H1 (cell line): Measurements from ENCODE around the gene THYN1. TPM values are rescaled to one million over a fixed set of nuclear protein-coding genes. Genes with fewer than 3 reads are reported as not detected.

Experiments used
- CTCF ChIA-PET: fragments of 300-600 bp; sonication (Branson Sonifier 250); formaldehyde crosslinking; loops from one replicate; lab custom pipeline; 2021; ENCODE audit not compliant: partially characterized antibody; lab: Charles Lee
- POLR2A ChIA-PET: fragments of 300-600 bp; sonication (Branson Sonifier 250); formaldehyde crosslinking; loops from one replicate; lab custom pipeline; 2021; ENCODE audit warnings: inconsistent platforms; ENCODE audit not compliant: partially characterized antibody; lab: Charles Lee
- DNase-seq, 2 experiments: peaks; one replicate each; pipeline versions ENCODE4 v3.0.0 to v3.0.0-alpha.2; 2010 to 2022; ENCODE audit warnings: low spot score in 2 of 2, low read depth in 1 of 2, mixed read lengths in 1 of 2
- FAIRE-seq: peaks from 2 replicates; lab custom pipeline; 2011; peaks lifted over from hg19 to GRCh38; lab: Jason Lieb, UNC
- H2AFZ ChIP-seq: 2 replicates; pipeline ENCODE4 v1.8.1; 2012; ENCODE audit warnings: low read length, inconsistent platforms
- H2AK5ac ChIP-seq: 2 replicates; pipeline ENCODE4 v1.6.1; 2013; ENCODE audit warnings: low read depth, low read length
- H2BK120ac ChIP-seq: replicated peaks from 2 replicates; pipeline ENCODE3; 2013; ENCODE audit warnings: low read depth, low read length, inconsistent platforms
- H2BK12ac ChIP-seq: 2 replicates; pipeline ENCODE4 v1.6.1; 2013; ENCODE audit warnings: low read depth, low read length
- H2BK15ac ChIP-seq: 2 replicates; pipeline ENCODE4 v1.6.1; 2013; ENCODE audit warnings: low read length
- H2BK20ac ChIP-seq: 2 replicates; pipeline ENCODE4 v1.6.1; 2013; ENCODE audit warnings: low read length
- H2BK5ac ChIP-seq: 2 replicates; pipeline ENCODE4 v1.6.1; 2013; ENCODE audit warnings: low read depth, low read length
- H3K14ac ChIP-seq: 2 replicates; pipeline ENCODE4 v1.6.1; 2013; ENCODE audit warnings: inconsistent platforms; ENCODE audit not compliant: insufficient read length
- H3K18ac ChIP-seq: 2 replicates; pipeline ENCODE4 v1.6.1; 2013; ENCODE audit warnings: low read length; ENCODE audit errors: extremely low read depth
- H3K23ac ChIP-seq: 2 replicates; pipeline ENCODE4 v1.6.1; 2013; ENCODE audit warnings: inconsistent platforms; ENCODE audit not compliant: insufficient read length
- H3K23me2 ChIP-seq: 2 replicates; pipeline ENCODE4 v1.6.1; 2013; ENCODE audit warnings: low read depth, low read length
- H3K27ac ChIP-seq: 2 replicates; pipeline ENCODE4 v1.6.1; 2011; ENCODE audit warnings: low read depth, low read length, inconsistent platforms
- H3K27me3 ChIP-seq, 4 experiments: replicated peaks in 1 of 4; 1 replicate in 1 of 4; 2 replicates in 3 of 4; pipeline versions ENCODE4 v1.6.1 to v1.8.1; 2011 to 2013; ENCODE audit warnings: low read length in 3 of 4, mild to moderate bottlenecking in 3 of 4, inconsistent platforms in 2 of 4, mixed read lengths in 2 of 4, moderate library complexity in 1 of 4; ENCODE audit not compliant: control insufficient read depth in 3 of 4, insufficient read depth in 3 of 4; ENCODE audit errors: extremely low read depth in 1 of 4
- H3K36me3 ChIP-seq, 4 experiments: 2 replicates each; pipeline versions ENCODE4 v1.6.1 to v1.8.1; 2011 to 2013; ENCODE audit warnings: mild to moderate bottlenecking in 4 of 4, low read length in 3 of 4, moderate library complexity in 2 of 4, control low read depth in 1 of 4, inconsistent platforms in 1 of 4; ENCODE audit not compliant: insufficient read depth in 4 of 4, control insufficient read depth in 2 of 4
- H3K4ac ChIP-seq: replicated peaks from 2 replicates; pipeline ENCODE3; 2013; ENCODE audit warnings: low read length, low read depth, mixed read lengths, inconsistent platforms; ENCODE audit not compliant: insufficient read length
- H3K4me1 ChIP-seq, 4 experiments: replicated peaks in 1 of 4; 1 replicate in 1 of 4; 2 replicates in 3 of 4; pipeline versions ENCODE4 v1.6.1 to v1.8.1; 2011 to 2013; ENCODE audit warnings: low read length in 3 of 4, inconsistent platforms in 2 of 4, mixed read lengths in 1 of 4; ENCODE audit not compliant: insufficient read depth in 4 of 4, control insufficient read depth in 3 of 4
- H3K4me2 ChIP-seq, 2 experiments: 2 replicates each; pipeline versions ENCODE4 v1.6.1 to v1.8.1; 2011 to 2013; ENCODE audit warnings: low read depth in 2 of 2, low read length in 2 of 2, control low read depth in 1 of 2, inconsistent platforms in 1 of 2, mild to moderate bottlenecking in 1 of 2; ENCODE audit not compliant: insufficient read depth in 1 of 2
- H3K4me3 ChIP-seq, 4 experiments: fragments of 200-600, 300-600 bp in 1 of 4; sonication (generic), shearing (Covaris generic), sonication (Bioruptor Twin) in 1 of 4; 2 replicates each; pipeline versions ENCODE4 v1.5.1 to v1.8.1; 2011 to 2016; ENCODE audit warnings: low read length in 4 of 4, low read depth in 3 of 4, control low read depth in 2 of 4, inconsistent platforms in 2 of 4, mild to moderate bottlenecking in 2 of 4, mixed read lengths in 1 of 4, moderate library complexity in 1 of 4; ENCODE audit not compliant: insufficient read depth in 2 of 4; ENCODE audit errors: extremely low read depth in 1 of 4
- H3K56ac ChIP-seq: replicated peaks from 2 replicates; pipeline ENCODE3; 2013; ENCODE audit warnings: low read depth, mild to moderate bottlenecking, mixed read lengths, low read length, inconsistent platforms; ENCODE audit not compliant: insufficient read length
- H3K79me1 ChIP-seq: 2 replicates; pipeline ENCODE4 v1.6.1; 2013; ENCODE audit warnings: low read depth, low read length, control low read depth
- H3K79me2 ChIP-seq, 2 experiments: 2 replicates each; pipeline versions ENCODE4 v1.6.1 to v1.8.1; 2012 to 2013; ENCODE audit warnings: low read length in 2 of 2, mild to moderate bottlenecking in 2 of 2, inconsistent platforms in 1 of 2; ENCODE audit not compliant: insufficient read depth in 2 of 2, control insufficient read depth in 1 of 2
- H3K9ac ChIP-seq, 4 experiments: replicated peaks in 1 of 4; 1 replicate in 1 of 4; 2 replicates in 3 of 4; pipeline versions ENCODE4 v1.6.1 to v1.8.1; 2011 to 2013; ENCODE audit warnings: low read depth in 3 of 4, low read length in 3 of 4, control low read depth in 2 of 4, mild to moderate bottlenecking in 2 of 4, moderate library complexity in 2 of 4, inconsistent platforms in 1 of 4; ENCODE audit errors: extremely low read depth in 1 of 4
- H3K9me3 ChIP-seq, 2 experiments: 2 replicates each; pipeline versions ENCODE4 v1.6.1 to v1.8.1; 2012 to 2013; ENCODE audit warnings: mild to moderate bottlenecking in 2 of 2, moderate library complexity in 2 of 2, control low read depth in 1 of 2, inconsistent platforms in 1 of 2, low read depth in 1 of 2, low read length in 1 of 2, mixed read lengths in 1 of 2; ENCODE audit not compliant: insufficient read depth in 2 of 2
- H4K20me1 ChIP-seq, 2 experiments: replicated peaks in 1 of 2; 2 replicates each; pipeline versions ENCODE3 to v1.8.1; 2011 to 2013; ENCODE audit warnings: inconsistent platforms in 2 of 2, low read length in 2 of 2, mild to moderate bottlenecking in 1 of 2; ENCODE audit not compliant: insufficient read depth in 2 of 2, control insufficient read depth in 1 of 2
- H4K5ac ChIP-seq: 2 replicates; pipeline ENCODE4 v1.6.1; 2013; ENCODE audit warnings: low read length, low read depth, mixed read lengths, inconsistent platforms; ENCODE audit not compliant: insufficient read length
- H4K8ac ChIP-seq: 2 replicates; pipeline ENCODE4 v1.8.0; 2013; ENCODE audit warnings: mild to moderate bottlenecking, moderate library complexity, low read length, inconsistent platforms; ENCODE audit not compliant: insufficient read depth; ENCODE audit errors: extremely low read depth
- H4K91ac ChIP-seq: replicated peaks from 2 replicates; pipeline ENCODE3; 2013; ENCODE audit warnings: low read length, mixed read lengths, inconsistent platforms; ENCODE audit not compliant: insufficient read length
- BCL11A ChIP-seq, 2 experiments: IDR thresholded peaks; one replicate each; pipeline ENCODE4 v1.6.1; 2011; ENCODE audit warnings: low read depth in 2 of 2, low read length in 2 of 2, mild to moderate bottlenecking in 2 of 2
- CREB1 ChIP-seq: IDR thresholded peaks from 2 replicates; pipeline ENCODE4 v1.6.1; 2012; ENCODE audit warnings: inconsistent platforms
- RAD21 ChIP-seq, 2 experiments: IDR thresholded peaks in 1 of 2; conservative IDR thresholded peaks in 1 of 2; 2 replicates each; pipeline ENCODE4 v1.6.1; 2011; ENCODE audit warnings: low read depth in 2 of 2, low read length in 2 of 2, improper control_type of control experiment in 1 of 2, inconsistent platforms in 1 of 2, mild to moderate bottlenecking in 1 of 2, moderate library complexity in 1 of 2
- SP2 ChIP-seq: IDR thresholded peaks from 2 replicates; pipeline ENCODE4 v1.6.1; 2012; ENCODE audit warnings: mild to moderate bottlenecking, low read length, inconsistent platforms
- TBP ChIP-seq: IDR thresholded peaks from 2 replicates; pipeline ENCODE4 v1.6.1; 2011; ENCODE audit warnings: low read depth, low read length, improper control_type of control experiment
- WGBS, 2 experiments: shearing (Covaris generic) in 1 of 2; methylation state at CpG; one replicate each; pipeline versions ENCODE4 v1.1.6 to v1.1.7; 2013 to 2015; ENCODE audit warnings: low lambda C conversion rate in 2 of 2, mixed read lengths in 2 of 2, inconsistent platforms in 1 of 2, low coverage in 1 of 2, missing lambda C conversion rate in 1 of 2; ENCODE audit not compliant: insufficient replicate concordance in 2 of 2, insufficient coverage in 1 of 2, insufficient read length in 1 of 2; ENCODE audit errors: extremely low coverage in 1 of 2, missing lambda C conversion rate in 1 of 2; 5-methylcytosine and 5-hydroxymethylcytosine counted together
- polyA plus RNA-seq, 7 experiments: library from polyadenylated mRNA; depleted of rRNA in 3 of 7; stranded (reverse) in 5 of 7; unstranded in 2 of 7; fragments of >200 nt in 5 of 7; fragments of 200-250 nt in 2 of 7; gene quantifications; 1 replicate in 5 of 7; 2 replicates in 1 of 7; 4 replicates in 1 of 7; pipeline versions ENCODE4 v1.2.1 to v1.2.3, GENCODE V29; 2011 to 2013; ENCODE audit warnings: missing spikeins in 2 of 7, mixed read lengths in 2 of 7
- total RNA-seq: library from RNA; stranded (reverse); fragmentation: NEBNext Ultra II Directional; extraction: Animal tissue kit (Norgen Biotek cat#: 25700); gene quantifications from 2 replicates; pipeline ENCODE4 v1.2.1, GENCODE V29; 2021

The THYN1 gene
- total and polyA plus RNA-seq, 2 of the 8 experiments (the other 6 are each of a cell fraction or from before 2014, with no cell fraction given), result 77.3 to 95.1 TPM

GRCh38 chr11:134275188-134275533, 22.0 kb upstream of the THYN1 start:
- DNase-seq, result no peak
- peaks cover 18% of the 10 kb centered on the region for H3K23me2 ChIP-seq
- no peak overlapping the region for H2BK12ac ChIP-seq
- peak overlapping the region; percentile 88 to 92 (median 90) for H3K4me3 ChIP-seq
- H3K79me2 ChIP-seq, result peaks cover 3 to 49% of the 10 kb centered on the region in 2 experiments; a peak in 2 of 4 replicates
- H2AK5ac ChIP-seq, result no peak overlapping the region
- H3K4me2 ChIP-seq, result peak overlapping the region; percentile 92 to 95
- H3K56ac ChIP-seq, result no peak overlapping the region
- 0 out of 2 replicates have a peak, but pooled peaks cover 1% of the 10 kb centered on the region for H3K79me1 ChIP-seq
- H3K14ac ChIP-seq, result no peak overlapping the region
- H4K20me1 ChIP-seq, result no peaks in the 10 kb centered on the region
- H3K23ac ChIP-seq, result no peak overlapping the region
- H2BK20ac ChIP-seq, result no peak overlapping the region
- no peak overlapping the region for H2BK120ac ChIP-seq
- H3K18ac ChIP-seq, result peak overlapping the region; percentile 88
- peak overlapping the region; percentile 90; the same call in 1 of the 2 replicates for H2BK5ac ChIP-seq
- no peak overlapping the region for H4K8ac ChIP-seq
- H3K4ac ChIP-seq, result no peak overlapping the region
- FAIRE-seq, result no peak
- H3K9ac ChIP-seq, result peak overlapping the region in 3 of 4 experiments; percentile 52 to 72 (median 63); a peak in 3 of 7 replicates
- no peaks in the 10 kb centered on the region for H3K9me3 ChIP-seq
- H3K4me1 ChIP-seq, result peaks cover 8 to 21% (median 15%) of the 10 kb centered on the region in 4 experiments
- H2BK15ac ChIP-seq, result peak overlapping the region; percentile 89; the same call in 1 of the 2 replicates
- WGBS, 2 experiments, result 3% methylated on average over 5 of the region's 5 CpGs; no CpG with 5 or more reads in 1 of the 2 experiments
- TF ChIP-seq CREB1 (no peak), BCL11A (IDR thresholded peaks at IDR 0.05; ENCODE audit: low read depth in 2 of 2, low read length in 2 of 2) (no peak), TBP (no peak), RAD21 (IDR thresholded peaks at IDR 0.05 in 1 of 2, conservative IDR thresholded peaks at IDR 0.05 in 1 of 2; ENCODE audit: low read depth in 2 of 2, low read length in 2 of 2) (no peak), SP2 (no peak)
- TF ChIP-seq, all 59 proteins: peak for 0
- H4K91ac ChIP-seq, result no peak overlapping the region
- peaks cover 0 to 5% (median 1%) of the 10 kb centered on the region in 4 experiments; a peak in 1 of 8 replicates for H3K36me3 ChIP-seq
- ChIA-PET CTCF (interaction anchor here (0.9 to 12.0 kb wide), 4 partner anchors 12 to 58 kb away, joined by 3 to 114 read pairs (median 5); no protein-coding TSS in a partner anchor), POLR2A (interaction anchor here (0.7 to 7.7 kb wide), 6 partner anchors 10 to 593 kb away, joined by 3 to 76 read pairs (median 3); no protein-coding TSS in a partner anchor)
- H3K27ac ChIP-seq, result no peak overlapping the region
- H4K5ac ChIP-seq, result no peak overlapping the region
- H3K27me3 ChIP-seq, result peaks cover 0 to 7% (median 0%) of the 10 kb centered on the region in 4 experiments; a peak in 3 of 7 replicates
- no peak overlapping the region for H2AFZ ChIP-seq
